ENCODE data around the gene ANTXR1.

The ANTXR1 gene

GRCh38 chr2:69139778-69140670 lies 127.0 kb downstream of the ANTXR1 start:
- DNase-seq = no peak

GRCh38 chr2:69141061-69141460 lies 128.1 kb downstream of the ANTXR1 start:
- no peak for DNase-seq

GRCh38 chr2:69143748-69144360 lies 130.9 kb downstream of the ANTXR1 start:
- no peak for DNase-seq

- no peak for DNase-seq
These were observed 132.2 kb downstream of the ANTXR1 start for GRCh38 chr2:69145204-69145603.

- DNase-seq = no peak
These were observed 135.0 kb downstream of the ANTXR1 start for GRCh38 chr2:69147841-69148533.

- DNase-seq = no peak
These were observed 136.7 kb downstream of the ANTXR1 start for GRCh38 chr2:69149631-69150215.

GRCh38 chr2:69151931-69152330 lies 139.0 kb downstream of the ANTXR1 start:
- DNase-seq = no peak

- DNase-seq = no peak
These were observed 140.0 kb downstream of the ANTXR1 start for GRCh38 chr2:69152847-69153583.

- no peak for DNase-seq
These were observed 141.1 kb downstream of the ANTXR1 start for GRCh38 chr2:69154106-69154505.

GRCh38 chr2:69156624-69157023 lies 143.6 kb downstream of the ANTXR1 start:
- no peak for DNase-seq

- no peak for DNase-seq
These were observed 144.5 kb downstream of the ANTXR1 start for GRCh38 chr2:69157441-69157840.

GRCh38 chr2:69159986-69160385 lies 147.0 kb downstream of the ANTXR1 start:
- no peak for DNase-seq

- no peak for DNase-seq
These were observed 149.1 kb downstream of the ANTXR1 start for GRCh38 chr2:69162057-69162456.

- no peak for DNase-seq
These were observed 150.1 kb downstream of the ANTXR1 start for GRCh38 chr2:69163109-69163508.

GRCh38 chr2:69163556-69163955 lies 150.6 kb downstream of the ANTXR1 start:
- DNase-seq = no peak

GRCh38 chr2:69164061-69164778 lies 151.2 kb downstream of the ANTXR1 start:
- no peak for DNase-seq

- DNase-seq = no peak
These were observed 152.3 kb downstream of the ANTXR1 start for GRCh38 chr2:69165091-69165880.

- no peak for DNase-seq
These were observed 153.5 kb downstream of the ANTXR1 start for GRCh38 chr2:69166465-69166811.

- DNase-seq = no peak
These were observed 154.0 kb downstream of the ANTXR1 start for GRCh38 chr2:69166812-69167468.

- no peak for DNase-seq
These were observed 154.5 kb downstream of the ANTXR1 start for GRCh38 chr2:69167469-69167822.

Data from activated gamma-delta T cell (primary cell).